SHP77 (cell line): ENCODE data around the gene TTLL5.

ENCODE experiments used
- DNase-seq, 2 experiments: peaks; one replicate each; lab custom pipeline; 2025; lab: John Stamatoyannopoulos, UW

The TTLL5 gene

GRCh38 chr14:75861161-75861621, 200.1 kb downstream of the TTLL5 start:
- peak; percentile 17 to 38 for DNase-seq

GRCh38 chr14:75863221-75863620, 202.2 kb downstream of the TTLL5 start:
- DNase-seq: no peak

GRCh38 chr14:75864352-75864751, 203.3 kb downstream of the TTLL5 start:
- no peak for DNase-seq

GRCh38 chr14:75865531-75865930, 204.5 kb downstream of the TTLL5 start:
- DNase-seq: no peak

GRCh38 chr14:75866970-75867369, 205.9 kb downstream of the TTLL5 start:
- no peak for DNase-seq

GRCh38 chr14:75871181-75871880, 210.3 kb downstream of the TTLL5 start:
- no peak for DNase-seq

GRCh38 chr14:75875958-75876357, 214.9 kb downstream of the TTLL5 start:
- DNase-seq: no peak

GRCh38 chr14:75876530-75876929, 215.5 kb downstream of the TTLL5 start:
- DNase-seq: no peak

GRCh38 chr14:75877292-75877691, 216.2 kb downstream of the TTLL5 start:
- DNase-seq: no peak

- DNase-seq: no peak
Observed at GRCh38 chr14:75877884-75878283, 216.8 kb downstream of the TTLL5 start.

GRCh38 chr14:75879031-75879430, 218.0 kb downstream of the TTLL5 start:
- DNase-seq: no peak

- no peak for DNase-seq
Observed at GRCh38 chr14:75880512-75880911, 219.5 kb downstream of the TTLL5 start.

GRCh38 chr14:75881994-75882393, 220.9 kb downstream of the TTLL5 start:
- no peak for DNase-seq

GRCh38 chr14:75884198-75884611, 223.2 kb downstream of the TTLL5 start:
- DNase-seq: no peak

- no peak for DNase-seq
Observed at GRCh38 chr14:75885829-75886228, 224.8 kb downstream of the TTLL5 start.

- DNase-seq: no peak
Observed at GRCh38 chr14:75886636-75887348, 225.7 kb downstream of the TTLL5 start.

- DNase-seq: no peak
Observed at GRCh38 chr14:75888945-75889344, 227.9 kb downstream of the TTLL5 start.

GRCh38 chr14:75896341-75896740, 235.3 kb downstream of the TTLL5 start:
- peak in 1 of 2 experiments; percentile 2 for DNase-seq

GRCh38 chr14:75904311-75904710, 243.3 kb downstream of the TTLL5 start:
- no peak for DNase-seq

GRCh38 chr14:75905147-75905904, 244.3 kb downstream of the TTLL5 start:
- DNase-seq: no peak

GRCh38 chr14:75906228-75906627, 245.2 kb downstream of the TTLL5 start:
- DNase-seq: no peak

GRCh38 chr14:75906680-75907280, 245.7 kb downstream of the TTLL5 start:
- peak; percentile 6 to 24 for DNase-seq
